Stimulated activated CD4-positive, alpha-beta T cell treated with anti-CD3 and anti-CD28 coated beads, TNF-alpha, amount 100 ng/mL, for 4 hours (primary cell): Measurements from ENCODE around the gene MGAT4B.
"Not testable (repeated sequence)": the region's sequence is repeated elsewhere in the genome, so short reads cannot be mapped to it uniquely, and the experiment has no call there.

Source experiments
- DNase-seq, 3 experiments: peaks; one replicate each; pipeline ENCODE4 v3.0.0-alpha.2; 2020; ENCODE audit warnings: low read depth in 3 of 3

MGAT4B gene

DNA sequence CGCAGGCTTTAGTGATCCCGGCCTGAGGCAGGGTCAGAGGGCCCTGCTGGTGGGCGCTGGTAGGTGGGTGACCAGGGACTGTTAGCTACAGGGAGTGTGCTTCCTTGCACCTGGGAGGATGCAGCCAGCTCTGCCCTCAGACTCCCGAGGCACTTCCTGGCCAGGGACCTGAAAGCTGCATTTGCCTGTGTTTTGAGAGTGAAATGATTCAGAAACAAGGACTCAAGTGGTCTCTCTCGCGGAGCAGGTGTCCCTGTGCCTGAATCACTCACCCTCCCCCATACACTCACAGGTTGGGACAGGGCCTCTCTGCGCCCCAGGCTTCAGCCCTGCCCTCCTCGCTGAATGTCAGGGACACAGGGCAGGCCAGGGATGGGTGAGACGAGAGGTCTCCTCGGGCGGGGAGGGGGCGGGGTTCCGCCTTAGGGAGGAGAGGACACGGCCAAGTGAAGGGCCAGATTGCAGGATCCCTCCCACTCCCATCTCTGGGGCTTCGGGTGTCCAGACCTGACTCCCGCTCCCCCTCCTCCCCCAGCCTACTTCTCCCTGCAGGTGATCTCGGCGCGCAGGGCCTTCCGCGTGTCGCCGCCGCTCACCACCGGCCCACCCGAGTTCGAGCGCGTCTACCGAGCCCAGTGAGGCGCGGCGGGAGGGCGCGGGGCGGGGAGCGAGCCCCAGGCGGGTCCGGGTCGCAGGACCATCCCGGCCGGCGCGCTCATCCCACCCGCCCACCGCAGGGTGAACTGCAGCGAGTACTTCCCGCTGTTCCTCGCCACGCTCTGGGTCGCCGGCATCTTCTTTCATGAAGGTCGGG is 11.4 kb downstream of the MGAT4B start:
- DNase-seq = no peak

DNA sequence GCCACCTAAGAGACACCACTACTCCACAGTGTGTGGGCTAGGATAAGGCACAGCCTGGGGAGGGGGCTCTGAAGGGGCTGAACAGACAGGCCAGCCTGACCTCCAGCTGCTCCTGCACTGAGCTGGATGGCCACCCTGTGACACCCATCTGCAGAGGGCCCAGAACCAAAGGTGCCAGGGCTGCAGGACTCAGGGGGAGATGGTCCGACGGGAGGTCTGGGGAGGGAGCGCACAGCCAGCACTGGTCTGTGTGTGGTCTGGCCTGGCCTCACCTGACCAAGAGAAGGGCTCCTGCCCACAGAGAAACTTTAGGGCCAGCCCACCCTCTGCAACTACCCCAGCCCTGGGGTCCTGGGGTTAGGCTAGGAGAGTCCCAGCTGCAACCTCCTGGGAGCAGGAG is 12.1 kb downstream of the MGAT4B start:
- no peak for DNase-seq

DNA sequence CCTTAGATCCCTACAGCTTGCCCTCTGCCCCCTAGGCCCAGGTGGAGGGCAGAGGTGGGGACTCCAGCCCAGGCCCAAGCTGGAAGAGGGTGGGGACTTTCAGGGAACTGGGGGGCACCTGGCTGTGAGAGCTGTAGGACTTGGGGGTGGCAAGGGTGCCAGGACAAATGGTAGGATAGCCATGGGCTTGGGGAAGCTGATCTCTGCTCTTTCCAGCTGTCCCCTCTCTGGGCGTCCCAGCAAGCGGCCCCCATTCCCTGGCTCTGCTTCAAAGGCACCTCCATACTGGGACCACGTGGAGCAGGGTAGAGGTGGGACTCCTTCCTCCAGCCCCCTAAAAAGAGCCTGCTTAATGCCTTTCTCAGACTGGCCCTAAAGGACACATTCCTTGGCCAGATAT is 12.5 kb downstream of the MGAT4B start:
- no peak for DNase-seq

DNA sequence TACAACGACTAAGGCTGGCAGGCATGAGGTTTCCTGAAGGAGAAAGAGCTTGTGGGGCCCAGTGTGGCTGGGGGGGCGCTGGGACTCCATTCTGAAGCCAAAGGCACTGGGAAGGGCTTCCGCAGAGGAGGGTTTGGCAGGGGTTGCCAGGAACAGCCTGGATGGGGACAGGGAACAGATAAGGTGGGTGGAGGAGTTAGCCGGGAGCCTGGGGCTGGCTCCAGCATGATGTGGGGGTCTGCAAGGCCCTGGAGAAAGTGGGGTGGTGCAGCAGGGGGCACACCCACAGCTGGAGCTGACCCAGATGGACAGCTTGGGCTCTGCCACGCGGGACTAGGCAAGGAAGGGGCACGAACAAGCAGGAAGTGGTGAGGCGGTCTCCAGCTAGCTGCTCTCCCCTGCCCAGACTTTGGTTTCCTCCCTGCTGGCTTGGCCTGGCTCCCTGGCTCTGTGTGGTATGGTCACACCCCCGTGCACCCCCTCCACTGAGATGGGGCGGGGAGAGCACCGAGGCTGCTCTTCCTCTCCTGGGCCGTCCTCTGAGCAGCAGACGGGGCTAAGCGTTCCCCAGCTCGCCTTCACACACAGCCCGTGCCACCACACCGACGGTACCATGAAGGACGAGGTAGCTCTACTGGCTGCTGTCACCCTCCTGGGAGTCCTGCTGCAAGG is 13.1 kb downstream of the MGAT4B start, which contains the start of gene LTC4S:
LTC4S (plus strand) TSS at position 519 of the 672 bp plus-strand sequence; CDS start at position 614, 95 bp downstream.
- no peak for DNase-seq

DNA sequence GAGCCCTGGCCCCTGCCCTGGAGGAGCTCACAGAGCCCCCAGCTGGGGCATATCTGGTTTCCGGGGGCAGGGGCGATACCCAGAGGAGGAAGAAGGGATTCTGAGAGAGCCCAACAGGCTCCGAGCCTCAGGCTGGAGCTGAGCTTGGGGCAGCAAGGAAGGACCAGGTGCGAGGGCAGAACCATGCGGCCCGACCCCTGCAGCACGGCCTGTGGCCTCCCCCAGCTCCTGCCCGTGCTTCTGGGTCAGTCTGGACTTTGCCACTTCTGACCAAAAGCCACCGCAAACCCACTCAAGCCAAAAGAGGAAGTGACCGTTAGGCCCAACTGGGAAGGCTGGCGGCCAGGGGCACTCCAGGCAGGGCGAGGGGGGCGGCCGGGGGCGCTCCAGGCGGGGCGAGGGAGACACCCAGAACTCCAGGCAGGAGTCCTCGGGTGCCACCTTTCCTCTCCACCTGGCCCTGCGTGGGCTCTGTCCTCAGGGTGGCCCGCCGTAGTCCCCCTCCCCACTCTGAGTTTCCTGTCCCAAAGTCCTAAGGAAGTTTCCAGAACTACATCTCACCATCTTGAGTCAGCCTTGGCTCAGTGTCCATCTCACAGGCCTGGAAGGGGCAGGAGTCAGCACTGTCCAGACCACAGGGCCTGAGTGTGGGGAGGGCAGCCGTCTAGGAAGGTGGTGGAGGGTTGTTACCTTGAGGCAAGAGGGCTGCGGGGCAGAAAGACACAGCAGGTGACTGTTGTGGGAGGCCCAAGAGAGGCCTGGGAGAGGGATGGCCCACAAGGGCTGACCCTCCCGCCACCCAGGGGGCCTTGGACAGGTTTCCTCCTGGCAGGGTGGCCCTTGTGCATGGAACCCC is 13.8 kb downstream of the MGAT4B start:
- DNase-seq = no peak

DNA sequence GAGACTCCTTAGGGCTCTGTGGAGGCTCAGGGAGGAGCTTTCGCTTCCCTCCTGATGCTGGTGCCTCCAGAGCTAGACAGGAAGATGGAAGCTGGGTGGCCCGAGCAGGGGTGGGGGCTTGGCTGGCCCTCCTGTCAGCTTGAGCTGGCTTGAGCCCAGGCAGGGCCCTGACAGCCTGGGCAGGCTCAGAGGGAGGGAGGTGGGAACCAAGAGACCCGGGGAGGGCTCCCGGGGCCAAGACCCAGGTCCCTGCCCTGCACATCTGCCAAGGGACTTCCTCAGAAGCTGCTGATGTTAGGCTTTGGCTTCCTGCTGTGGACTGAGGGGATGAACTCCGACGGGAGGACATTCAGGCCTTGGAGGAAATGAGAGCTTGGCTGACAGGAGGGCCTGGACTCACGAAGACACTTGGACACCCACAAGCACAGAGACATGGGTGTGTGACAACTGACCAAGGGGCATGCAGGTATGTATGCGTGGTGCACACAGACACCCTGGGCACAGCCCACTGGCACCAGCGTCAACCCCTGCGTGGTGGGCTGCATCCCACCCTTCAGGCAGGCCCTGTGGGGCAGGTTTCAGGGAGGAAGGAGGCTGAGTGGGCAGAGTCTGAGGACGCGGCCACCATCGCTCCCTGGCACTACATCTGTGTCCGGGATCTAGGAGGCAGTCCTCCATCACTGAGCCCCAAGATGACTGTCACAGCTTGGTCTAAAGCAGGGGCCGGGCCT is 14.6 kb downstream of the MGAT4B start:
- DNase-seq = no peak

DNA sequence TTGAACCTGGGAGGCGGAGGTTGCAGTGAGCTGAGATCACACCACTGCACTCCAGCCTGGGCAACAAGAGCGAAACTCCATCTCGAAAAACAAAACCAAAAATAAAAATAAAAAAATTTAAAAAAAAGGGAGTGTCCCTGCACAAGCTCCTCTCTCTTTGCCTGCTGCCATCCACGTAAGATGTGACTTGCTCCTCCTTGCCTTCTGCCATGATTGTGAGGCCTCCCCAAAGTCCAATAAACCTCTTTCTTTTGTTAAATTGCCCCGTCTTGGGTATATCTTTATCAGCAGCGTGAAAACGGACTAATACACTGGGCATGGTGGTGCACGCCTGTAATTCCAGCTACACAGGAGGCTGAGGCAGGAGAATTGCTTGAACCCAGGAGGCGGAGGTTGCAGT is 17.4 kb downstream of the MGAT4B start:
- DNase-seq = not testable (repeated sequence)

DNA sequence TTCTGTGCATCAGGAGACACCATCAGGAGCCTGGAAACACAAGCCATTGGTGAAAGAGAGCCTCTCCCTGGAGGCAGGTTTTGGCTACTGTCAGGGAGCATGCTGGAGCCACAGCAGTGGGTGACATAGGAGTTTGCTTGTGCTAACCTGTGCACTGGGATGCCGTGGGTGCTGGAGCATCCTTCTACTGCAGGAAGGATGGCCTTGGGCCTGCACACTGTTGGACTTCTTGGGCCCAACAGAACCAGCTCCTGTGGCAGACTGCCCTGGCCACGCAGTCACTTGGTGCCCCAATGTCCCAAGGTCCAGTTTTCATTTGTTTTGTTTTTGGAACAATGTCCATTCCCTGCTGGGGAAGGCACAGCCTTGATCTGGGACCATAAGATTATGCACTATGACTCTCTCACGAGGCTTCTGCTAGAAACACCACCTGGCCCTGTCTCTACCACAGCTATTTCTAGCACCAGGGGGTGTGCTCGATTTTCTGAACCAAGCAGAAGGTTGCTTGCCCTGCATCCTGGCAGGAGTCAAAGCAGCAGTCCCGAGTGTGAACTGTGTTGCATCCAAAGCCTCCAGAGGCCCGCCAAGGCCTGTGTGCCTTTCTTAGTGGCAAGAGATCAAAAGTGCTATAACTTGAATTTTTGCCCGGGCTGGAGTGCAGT is 18.3 kb downstream of the MGAT4B start:
- DNase-seq = no peak

DNA sequence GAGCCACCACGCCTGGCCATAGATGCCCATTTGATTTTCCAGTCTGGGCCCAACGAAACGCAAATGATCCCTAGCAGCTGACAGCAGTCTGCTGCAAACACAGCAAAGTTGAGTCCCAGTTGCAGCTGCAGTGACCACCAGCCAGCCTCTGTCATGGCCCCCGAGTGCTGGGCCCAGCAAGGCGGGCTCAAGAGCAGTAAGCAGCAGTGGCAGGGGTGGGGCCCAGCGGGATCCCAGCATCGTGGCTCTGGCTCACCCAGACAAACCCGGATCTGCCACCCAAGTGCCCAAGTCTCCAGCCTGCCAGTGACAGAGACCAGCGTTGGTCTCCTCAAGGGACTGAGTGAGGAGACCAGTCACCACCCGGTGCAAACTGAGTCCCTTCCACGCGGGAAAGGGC is 19.8 kb downstream of the MGAT4B start:
- no peak for DNase-seq

DNA sequence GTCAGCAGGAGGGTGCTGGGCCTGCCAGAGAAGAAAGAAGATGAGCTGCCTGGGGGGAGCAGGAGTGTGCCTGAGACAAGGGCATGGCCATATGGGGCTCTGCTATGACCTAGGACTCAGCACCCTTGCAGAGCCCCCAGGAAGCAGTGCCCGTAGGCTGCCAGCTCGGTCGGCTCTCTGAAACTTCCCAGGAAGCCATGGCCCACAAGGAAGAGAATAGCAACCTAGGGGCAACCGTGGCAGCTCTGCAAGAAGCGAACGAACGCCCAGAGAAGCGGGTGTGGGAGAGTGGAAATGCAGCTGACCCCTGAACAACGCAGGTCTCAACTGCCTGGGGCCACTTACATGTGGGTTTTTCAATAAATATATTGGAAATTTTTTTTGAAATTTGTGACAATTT is 23.5 kb downstream of the MGAT4B start:
- DNase-seq = no peak

DNA sequence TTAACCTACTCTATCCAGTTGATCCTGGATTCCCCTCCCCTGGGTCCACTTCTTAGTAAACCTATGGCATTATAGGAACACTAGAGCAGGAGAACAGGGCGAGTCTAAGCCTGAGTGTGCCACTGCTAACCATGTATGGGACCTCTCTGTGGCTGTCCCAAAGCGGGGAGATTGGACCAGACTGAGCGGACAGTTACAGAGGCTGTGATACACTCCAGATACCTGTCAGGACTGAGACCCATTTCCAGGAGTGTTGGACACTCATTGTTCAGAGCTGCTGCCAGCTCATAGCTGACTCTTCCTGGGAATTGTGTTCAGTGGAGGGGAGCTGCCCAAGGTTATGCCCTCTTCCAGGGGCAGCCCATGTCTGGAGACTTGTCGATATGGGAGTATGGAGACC is 24.8 kb downstream of the MGAT4B start:
- DNase-seq = no peak

DNA sequence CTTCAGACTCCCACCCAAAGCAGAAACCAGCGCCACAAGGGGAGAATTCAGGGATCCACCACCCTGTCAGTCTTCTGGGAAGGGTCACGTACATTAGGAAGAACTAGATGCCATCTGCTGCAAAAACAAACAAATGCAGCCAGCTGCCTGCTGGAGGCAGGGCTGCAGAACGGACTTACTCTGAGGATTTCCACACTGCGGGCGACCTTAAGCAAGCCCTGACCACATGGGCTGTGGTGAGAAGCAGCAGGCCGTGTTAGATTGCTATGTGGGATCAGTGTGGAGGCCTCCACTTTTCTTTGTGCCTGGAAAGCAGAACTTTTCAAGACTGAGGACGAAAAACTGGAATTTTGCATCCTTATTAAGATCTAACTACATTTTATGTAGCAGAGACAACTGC is 26.3 kb downstream of the MGAT4B start:
- no peak for DNase-seq

DNA sequence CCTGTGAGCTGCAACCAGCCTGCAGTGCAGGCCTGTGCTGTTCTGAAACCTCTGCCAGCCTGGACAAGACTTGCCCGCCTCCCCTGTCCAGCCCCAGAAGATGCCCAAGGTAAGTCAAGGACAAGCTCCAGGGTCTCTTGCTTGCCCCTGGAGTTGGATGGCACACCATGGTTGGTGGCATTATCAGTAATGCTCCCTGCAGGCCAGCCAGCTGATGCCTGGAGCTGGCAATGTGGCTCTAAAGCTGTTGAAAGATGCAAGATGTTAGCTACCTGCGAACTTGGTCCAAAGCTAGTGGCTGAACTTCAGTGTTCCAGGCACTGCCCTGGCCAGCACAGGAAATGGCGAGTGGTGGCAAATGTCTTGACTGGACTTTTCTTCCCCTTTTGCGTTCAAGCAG is 26.8 kb downstream of the MGAT4B start:
- no peak for DNase-seq

DNA sequence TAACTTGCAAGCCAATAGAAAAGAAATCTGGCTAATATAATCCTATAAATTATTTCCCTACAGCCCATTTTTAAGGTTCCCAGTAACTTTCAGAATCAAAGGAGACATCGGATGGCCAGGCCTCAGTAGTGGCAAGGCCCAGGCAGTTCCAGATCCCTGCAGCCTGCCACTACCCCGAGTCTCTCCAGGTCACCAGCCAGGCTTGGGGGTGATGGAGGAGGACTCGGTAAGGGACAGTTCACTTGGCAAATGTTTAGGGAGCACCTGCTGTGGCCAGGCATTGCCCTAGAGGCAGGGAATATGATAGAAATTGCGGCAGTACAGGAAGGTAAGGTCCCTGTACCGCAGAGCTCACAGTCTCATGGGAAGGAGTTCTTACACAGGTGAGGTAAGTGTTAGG is 28.1 kb downstream of the MGAT4B start:
- DNase-seq = no peak

DNA sequence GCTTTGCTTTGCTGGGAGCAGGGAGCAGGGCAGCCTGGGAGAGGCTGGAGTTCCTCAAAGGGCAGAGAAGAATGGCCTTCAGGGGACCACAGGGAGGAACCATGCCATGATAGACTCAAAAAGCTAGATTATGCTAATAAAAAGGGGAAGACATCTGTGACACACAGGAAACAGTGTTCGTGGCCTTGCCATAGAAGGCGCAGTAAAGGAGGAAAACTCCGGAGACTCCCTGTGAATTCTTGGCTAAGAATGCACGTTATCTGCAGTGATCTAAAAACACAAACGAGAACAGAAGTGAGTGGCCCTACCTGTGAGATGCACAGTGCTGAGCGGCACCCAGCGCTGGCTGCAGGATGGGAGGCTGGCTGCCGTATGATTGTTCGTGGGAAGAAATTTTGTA is 28.8 kb downstream of the MGAT4B start:
- DNase-seq = no peak

DNA sequence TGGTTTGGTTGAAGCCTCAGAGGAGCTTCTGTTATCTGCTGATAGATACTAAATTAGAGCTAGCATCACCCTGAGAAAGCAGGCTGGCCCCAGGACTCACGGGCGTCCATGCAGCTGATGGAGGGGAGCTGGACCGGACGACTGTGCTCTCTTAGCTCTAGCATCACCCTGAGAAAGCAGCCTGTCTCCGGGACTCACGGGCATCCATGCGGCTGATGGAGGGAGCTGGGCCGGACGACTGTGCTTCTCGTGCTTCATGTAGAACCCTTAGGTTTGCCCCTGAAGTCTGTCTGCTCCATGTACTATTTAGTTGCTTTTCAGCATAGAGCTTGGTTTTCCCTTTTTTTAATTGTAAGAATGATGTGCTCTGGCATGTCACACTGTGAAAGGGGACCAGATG is 29.2 kb downstream of the MGAT4B start:
- DNase-seq = no peak

DNA sequence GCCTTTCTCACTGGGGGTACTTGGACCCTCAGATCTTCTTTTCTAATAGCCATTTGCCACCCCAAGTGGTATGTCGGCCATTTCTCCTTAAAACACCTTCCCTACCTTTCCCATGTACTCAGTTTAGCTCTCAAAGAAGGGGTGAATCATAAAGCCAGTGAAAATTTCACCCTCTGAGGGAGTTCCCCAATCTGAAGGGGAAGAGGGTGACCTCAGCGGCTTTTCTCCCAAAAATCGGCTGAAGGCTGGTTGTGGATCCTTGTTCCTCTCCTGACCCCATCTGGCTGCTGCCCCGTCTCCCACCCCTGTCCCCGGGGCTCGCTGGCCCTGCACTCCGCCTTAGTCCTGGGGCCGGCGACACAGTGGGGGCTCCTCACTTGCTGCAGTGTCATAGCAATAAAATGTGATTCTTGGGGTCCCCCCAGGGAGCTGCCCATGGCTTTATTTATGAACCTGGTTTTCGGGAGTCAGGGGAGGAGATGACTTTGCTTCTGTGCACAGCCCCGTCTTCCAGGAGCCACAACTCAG is 30.2 kb downstream of the MGAT4B start:
- no peak for DNase-seq

DNA sequence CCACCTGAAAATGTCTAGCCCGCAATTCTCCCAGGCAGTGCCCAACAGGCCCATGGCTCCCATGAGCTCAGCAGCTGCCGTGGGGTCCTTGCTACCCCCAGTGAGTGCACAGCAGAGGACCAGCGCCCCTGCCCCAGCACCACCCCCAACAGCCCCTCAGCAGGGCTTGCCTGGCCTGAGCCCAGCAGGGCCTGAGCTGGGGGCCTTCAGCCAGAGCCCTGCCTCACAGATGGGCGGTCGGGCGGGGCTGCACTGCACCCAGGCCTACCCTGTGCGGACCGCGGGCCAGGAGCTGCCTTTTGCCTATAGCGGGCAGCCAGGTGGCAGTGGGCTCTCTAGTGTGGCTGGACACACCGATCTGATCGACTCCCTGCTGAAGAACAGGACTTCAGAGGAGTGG is 32.2 kb downstream of the MGAT4B start:
- no peak for DNase-seq

DNA sequence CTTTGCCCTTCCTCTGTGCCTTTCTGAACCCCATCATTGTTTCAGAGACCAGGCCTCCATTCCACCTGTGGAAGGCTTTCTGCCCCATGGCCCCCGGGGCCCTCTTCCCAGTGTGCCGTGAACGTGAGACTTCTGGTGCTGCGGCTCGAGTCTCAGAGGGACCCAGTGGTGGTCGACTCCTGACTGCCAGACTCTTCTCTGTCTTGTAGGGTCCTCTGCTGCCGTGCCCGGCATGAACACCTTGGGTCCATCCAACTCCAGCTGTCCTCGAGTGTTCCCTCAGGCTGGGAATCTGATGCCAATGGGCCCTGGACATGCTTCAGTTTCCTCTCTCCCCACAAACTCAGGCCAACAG is 33.0 kb downstream of the MGAT4B start:
- DNase-seq = no peak

DNA sequence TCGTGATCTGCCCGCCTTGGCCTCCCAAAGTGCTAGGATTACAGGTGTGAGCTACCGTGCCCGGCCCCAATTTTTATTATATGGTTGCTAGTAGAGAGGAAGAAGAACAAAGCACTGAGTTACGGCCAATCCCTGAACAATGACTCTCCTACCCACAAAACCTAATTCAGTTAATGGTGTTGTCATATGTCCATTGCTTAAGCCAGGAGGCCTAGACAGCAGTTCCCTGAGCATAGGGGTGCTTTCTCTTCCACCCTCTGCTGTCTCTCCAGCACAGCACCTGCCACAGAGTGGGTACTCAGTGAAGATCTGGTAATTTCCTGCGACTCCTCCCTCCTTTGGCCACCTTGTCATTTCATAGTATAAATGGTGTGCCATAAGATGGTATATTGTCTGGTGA is 34.3 kb downstream of the MGAT4B start:
- no peak for DNase-seq

DNA sequence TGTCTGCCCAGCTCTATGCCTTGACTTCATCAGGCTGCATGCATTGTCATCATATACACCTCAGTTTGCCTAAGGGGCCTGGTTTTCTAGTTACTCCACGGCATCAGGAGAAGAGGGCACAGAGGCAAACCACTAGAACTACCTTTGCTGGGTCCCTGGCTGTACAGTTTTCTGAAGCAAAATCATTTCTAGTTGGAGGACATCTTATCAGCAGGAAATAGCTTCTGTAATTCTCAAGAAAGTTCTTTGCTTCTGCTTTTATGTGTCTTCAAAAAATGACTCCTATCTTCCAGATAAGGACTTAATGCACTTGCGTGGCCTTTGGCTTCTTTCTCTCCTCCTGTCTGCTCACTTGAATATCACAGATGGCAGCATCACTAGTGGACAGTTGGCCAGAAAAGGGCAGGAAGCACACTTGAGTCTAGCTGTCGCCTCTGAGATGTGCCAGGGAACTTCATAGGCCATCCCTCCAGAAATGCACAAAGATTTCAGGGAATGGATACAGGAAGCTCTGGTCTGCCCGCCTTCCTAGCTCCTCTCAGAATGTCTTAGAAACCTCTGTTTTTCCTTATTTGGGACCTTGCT is 35.3 kb downstream of the MGAT4B start:
- no peak for DNase-seq
